NCI-H1092 (cell line): Measurements from ENCODE around the gene PDPK1.
"Not testable (repeated sequence)": the region's sequence is repeated elsewhere in the genome, so short reads cannot be mapped to it uniquely, and the experiment has no call there.

Experiments
- DNase-seq: peaks from one replicate; lab custom pipeline; 2025; lab: John Stamatoyannopoulos, UW

The PDPK1 gene

GRCh38 chr16:2540912-2541311, 3.1 kb downstream of the PDPK1 start:
- not testable (repeated sequence) for DNase-seq

- not testable (repeated sequence) for DNase-seq
These were observed 3.6 kb downstream of the PDPK1 start for GRCh38 chr16:2541409-2541808.

GRCh38 chr16:2543771-2544170, 6.0 kb downstream of the PDPK1 start:
- DNase-seq = not testable (repeated sequence)

- DNase-seq = not testable (repeated sequence)
These were observed 12.6 kb downstream of the PDPK1 start for GRCh38 chr16:2550283-2550878.

GRCh38 chr16:2551420-2551889, 13.6 kb downstream of the PDPK1 start:
- DNase-seq = not testable (repeated sequence)

- not testable (repeated sequence) for DNase-seq
These were observed 17.0 kb downstream of the PDPK1 start for GRCh38 chr16:2554709-2555425.

GRCh38 chr16:2557150-2557549, 19.3 kb downstream of the PDPK1 start:
- DNase-seq = not testable (repeated sequence)

- DNase-seq = not testable (repeated sequence)
These were observed 22.4 kb downstream of the PDPK1 start for GRCh38 chr16:2560131-2560797.

- DNase-seq = not testable (repeated sequence)
These were observed 22.9 kb downstream of the PDPK1 start for GRCh38 chr16:2560798-2561133.

GRCh38 chr16:2567506-2567905, 29.7 kb downstream of the PDPK1 start:
- not testable (repeated sequence) for DNase-seq

- not testable (repeated sequence) for DNase-seq
These were observed 30.8 kb downstream of the PDPK1 start for GRCh38 chr16:2568573-2568972.

GRCh38 chr16:2572704-2573103, 34.9 kb downstream of the PDPK1 start:
- not testable (repeated sequence) for DNase-seq

GRCh38 chr16:2575839-2576238, 38.0 kb downstream of the PDPK1 start:
- not testable (repeated sequence) for DNase-seq

GRCh38 chr16:2577044-2577443, 39.2 kb downstream of the PDPK1 start:
- DNase-seq = not testable (repeated sequence)

GRCh38 chr16:2578905-2579304, 41.1 kb downstream of the PDPK1 start:
- DNase-seq = not testable (repeated sequence)

- DNase-seq = not testable (repeated sequence)
These were observed 42.3 kb downstream of the PDPK1 start for GRCh38 chr16:2580143-2580542.

- DNase-seq = not testable (repeated sequence)
These were observed 43.0 kb downstream of the PDPK1 start for GRCh38 chr16:2580818-2581217.

- peak; percentile 9 for DNase-seq
These were observed 47.2 kb downstream of the PDPK1 start for GRCh38 chr16:2584729-2585650.

- DNase-seq = no peak
These were observed 47.8 kb downstream of the PDPK1 start for GRCh38 chr16:2585651-2586081.

GRCh38 chr16:2586241-2586640, 48.4 kb downstream of the PDPK1 start:
- DNase-seq = no peak

GRCh38 chr16:2586901-2587480, 49.2 kb downstream of the PDPK1 start:
- DNase-seq = no peak
